GM23338 (cell line): ENCODE measurements around the gene PRDM5.

Experiments
- CTCF ChIP-seq, 2 experiments: fragments of 200-600 bp in 1 of 2; sonication (generic) in 1 of 2; conservative IDR thresholded peaks; 2 replicates each; pipeline versions ENCODE4 v1.5.1 to v1.6.1; 2016 to 2017; ENCODE audit warnings: antibody characterized with exemption in 2 of 2, low read depth in 2 of 2, mild to moderate bottlenecking in 2 of 2, moderate library complexity in 1 of 2
- EZH2phosphoT487 ChIP-seq: fragments of 200-600 bp; sonication (generic); IDR thresholded peaks from one replicate; pipeline ENCODE4 v1.8.1; 2018; ENCODE audit warnings: antibody characterized with exemption; ENCODE audit not compliant: unreplicated experiment
- NANOG ChIP-seq: IDR thresholded peaks from 2 replicates; pipeline ENCODE4 v1.6.1; 2016; ENCODE audit warnings: antibody characterized with exemption, borderline replicate concordance

GRCh38 chr4:120939693-120940092 lies 17.2 kb upstream of the PRDM5 start:
- TF ChIP-seq CTCF (conservative IDR thresholded peaks at IDR 0.05; ENCODE audit: low read depth in 2 of 2) (no peak), NANOG (no peak), EZH2phosphoT487 (no peak)
